Gastroesophageal sphincter (tissue), 4 donors: Measurements from ENCODE around the gene BPGM. TPM values are rescaled to one million over a fixed set of nuclear protein-coding genes. Genes with fewer than 3 reads are reported as not detected.

ENCODE experiments used
- ATAC-seq: fragments of 150-250 bp; one replicate; pipeline ENCODE4 v1.9.1; 2016; ENCODE audit warnings: mild to moderate bottlenecking, moderate library complexity
- H3K27ac ChIP-seq, 4 donors: fragments of 200-600 bp; sonication (generic) in 3 of 4; 1 replicate in 3 of 4; 2 replicates in 1 of 4; pipeline ENCODE4 v1.5.1; 2016 to 2019
- H3K27me3 ChIP-seq: fragments of 200-600 bp; sonication (generic); one replicate; pipeline ENCODE4 v1.5.1; 2019
- H3K36me3 ChIP-seq, 2 donors: fragments of 200-600 bp; sonication (generic); one replicate each; pipeline ENCODE4 v1.5.1; 2019; ENCODE audit warnings: control low read depth in 1 of 2
- H3K4me1 ChIP-seq, 3 donors: fragments of 200-600 bp; sonication (generic); 1 replicate in 2 of 3; 2 replicates in 1 of 3; pipeline ENCODE4 v1.5.1; 2016 to 2019; ENCODE audit warnings: control low read depth in 2 of 3
- H3K4me3 ChIP-seq, 2 donors: fragments of 200-600 bp; sonication (generic); one replicate each; pipeline ENCODE4 v1.5.1; 2019; ENCODE audit warnings: mild to moderate bottlenecking in 1 of 2, moderate library complexity in 1 of 2
- H3K9me3 ChIP-seq, 3 donors: fragments of 200-600 bp; sonication (generic); one replicate each; pipeline ENCODE4 v1.5.1; 2017 to 2019; ENCODE audit warnings: control low read depth in 2 of 3
- EP300 ChIP-seq: sonication (generic); formaldehyde crosslinking; IDR thresholded peaks from one replicate; pipeline ENCODE4 v1.6.1; 2017; ENCODE audit warnings: antibody characterized with exemption, mild to moderate bottlenecking
- POLR2A ChIP-seq, 2 donors: fragments of 450-650 bp; IDR thresholded peaks; one replicate each; pipeline ENCODE4 v1.6.1; 2017; ENCODE audit warnings: antibody characterized with exemption in 2 of 2, mild to moderate bottlenecking in 2 of 2, moderate library complexity in 1 of 2
- POLR2AphosphoS5 ChIP-seq: sonication (generic); formaldehyde crosslinking; IDR thresholded peaks from one replicate; pipeline ENCODE4 v1.6.1; 2017; ENCODE audit warnings: antibody characterized with exemption
- WGBS, 2 donors: methylation state at CpG; one replicate each; pipeline ENCODE4 v1.1.5; 2018; ENCODE audit warnings: low coverage in 1 of 2; 5-methylcytosine and 5-hydroxymethylcytosine counted together
- total RNA-seq, 4 donors: library from RNA; depleted of rRNA; stranded (reverse); fragments of >200 nt; gene quantifications; one replicate each; pipeline ENCODE4 v1.1.0, GENCODE V29; 2016
- TF ChIP-seq, protein P1 (sequence below), 4 experiments: fragments of 200-600 bp in 2 of 4; fragments of 450-650 bp in 2 of 4; sonication (generic) in 1 of 4; IDR thresholded peaks; one replicate each; pipeline ENCODE4 v1.5.1; 2017 to 2019; ENCODE audit warnings: antibody characterized with exemption in 4 of 4, mild to moderate bottlenecking in 2 of 4, moderate library complexity in 2 of 4

BPGM gene
- total RNA-seq, 4 donors from 2014 or later, result 16.0 to 35.6 (median 29.6) TPM

DNA sequence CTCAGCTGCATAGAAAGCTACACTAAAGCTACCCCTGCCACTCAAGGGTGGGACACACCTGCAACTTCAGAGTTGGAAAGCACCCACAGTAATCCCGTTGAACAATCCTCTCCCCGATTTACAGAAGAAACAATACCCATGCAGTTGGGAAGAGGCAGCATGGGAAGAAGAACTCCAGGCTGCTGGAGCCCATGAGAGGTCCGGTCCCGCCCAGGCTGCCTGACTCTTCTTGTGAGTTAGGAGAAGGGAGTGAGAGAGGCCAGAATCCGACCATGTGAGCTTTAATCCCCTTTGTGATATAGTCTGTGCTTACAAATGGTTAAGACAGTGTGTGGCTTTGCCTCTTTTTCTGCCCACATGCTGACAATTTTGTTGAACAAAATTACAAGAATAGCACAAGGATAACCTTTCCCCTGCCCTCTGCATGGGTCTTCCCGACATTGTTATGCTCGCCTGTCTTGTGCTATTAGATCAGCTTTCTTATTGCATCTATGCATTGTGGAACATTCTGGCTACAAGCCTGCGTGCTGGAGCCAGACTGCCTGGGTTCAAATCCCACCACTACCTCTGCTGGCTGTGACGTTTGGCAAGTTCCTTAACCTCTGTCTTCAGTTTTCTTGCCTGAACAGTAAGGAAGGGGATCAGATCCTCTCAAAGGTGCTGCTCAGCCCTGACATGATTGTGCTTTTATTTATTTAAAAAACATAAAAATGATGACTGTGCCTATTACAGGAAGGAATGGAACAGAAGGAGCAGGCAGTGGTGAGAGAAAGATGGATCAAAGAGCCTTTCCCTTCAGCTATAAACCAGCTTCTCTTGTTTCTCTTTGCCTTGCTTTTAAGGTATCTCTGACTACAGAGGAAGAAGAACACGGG lies 56.0 kb downstream of the BPGM start:
- 68 to 75% methylated on average over 7 to 10 of the region's 10 CpGs for WGBS, 2 donors
- ATAC-seq, result no peak
- H3K4me1 ChIP-seq, result peaks cover 4 to 73% (median 9%) of the 10 kb centered on the region in 3 donors

DNA sequence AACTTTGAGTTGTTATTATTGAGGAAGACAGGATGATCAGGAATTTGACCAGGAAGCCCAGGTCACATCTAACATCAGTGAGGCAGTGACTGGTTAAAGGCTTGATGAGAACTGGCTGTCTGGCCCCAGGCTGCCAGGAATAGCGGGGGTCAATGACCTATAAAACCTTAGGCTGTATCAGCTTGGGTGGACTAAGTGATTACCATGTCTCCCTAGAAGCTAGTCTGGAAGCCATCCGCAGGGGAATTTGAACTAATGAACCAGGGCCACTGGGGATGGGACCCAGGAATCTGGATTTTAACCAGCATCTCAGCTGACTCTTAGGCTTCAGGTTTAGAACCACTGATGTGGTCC lies 56.6 kb downstream of the BPGM start:
- Histone ChIP-seq H3K27ac (peak overlapping the region; percentile 88 to 91 (median 90)), H3K4me3 (no peak overlapping the region), H3K27me3 (no peaks in the 10 kb centered on the region), H3K4me1 (peaks cover 4 to 73% (median 9%) of the 10 kb centered on the region in 3 donors), H3K9me3 (no peaks in the 10 kb centered on the region), H3K36me3 (no peaks in the 10 kb centered on the region)
- WGBS, 2 donors, result 80% methylated on average over 1 of the region's 2 CpGs; no CpG with 5 or more reads in 1 of the 2 donors
- TF ChIP-seq, protein P1, sequence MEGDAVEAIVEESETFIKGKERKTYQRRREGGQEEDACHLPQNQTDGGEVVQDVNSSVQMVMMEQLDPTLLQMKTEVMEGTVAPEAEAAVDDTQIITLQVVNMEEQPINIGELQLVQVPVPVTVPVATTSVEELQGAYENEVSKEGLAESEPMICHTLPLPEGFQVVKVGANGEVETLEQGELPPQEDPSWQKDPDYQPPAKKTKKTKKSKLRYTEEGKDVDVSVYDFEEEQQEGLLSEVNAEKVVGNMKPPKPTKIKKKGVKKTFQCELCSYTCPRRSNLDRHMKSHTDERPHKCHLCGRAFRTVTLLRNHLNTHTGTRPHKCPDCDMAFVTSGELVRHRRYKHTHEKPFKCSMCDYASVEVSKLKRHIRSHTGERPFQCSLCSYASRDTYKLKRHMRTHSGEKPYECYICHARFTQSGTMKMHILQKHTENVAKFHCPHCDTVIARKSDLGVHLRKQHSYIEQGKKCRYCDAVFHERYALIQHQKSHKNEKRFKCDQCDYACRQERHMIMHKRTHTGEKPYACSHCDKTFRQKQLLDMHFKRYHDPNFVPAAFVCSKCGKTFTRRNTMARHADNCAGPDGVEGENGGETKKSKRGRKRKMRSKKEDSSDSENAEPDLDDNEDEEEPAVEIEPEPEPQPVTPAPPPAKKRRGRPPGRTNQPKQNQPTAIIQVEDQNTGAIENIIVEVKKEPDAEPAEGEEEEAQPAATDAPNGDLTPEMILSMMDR (IDR thresholded peaks at IDR 0.05), result no peak
- TF ChIP-seq POLR2A (IDR thresholded peaks at IDR 0.05) (no peak), EP300 (no peak), POLR2AphosphoS5 (no peak)
- ATAC-seq, result no peak

More for the DNA sequence above, 56.0 kb downstream of the BPGM start:
- Histone ChIP-seq H3K27ac (peak overlapping the region; percentile 88 to 91 (median 90)), H3K9me3 (no peaks in the 10 kb centered on the region), H3K36me3 (no peaks in the 10 kb centered on the region), H3K4me3 (no peak overlapping the region), H3K27me3 (no peaks in the 10 kb centered on the region)
- TF ChIP-seq POLR2A (IDR thresholded peaks at IDR 0.05) (no peak), EP300 (no peak), POLR2AphosphoS5 (no peak)
- TF ChIP-seq, protein P1 (IDR thresholded peaks at IDR 0.05), result no peak

DNA sequence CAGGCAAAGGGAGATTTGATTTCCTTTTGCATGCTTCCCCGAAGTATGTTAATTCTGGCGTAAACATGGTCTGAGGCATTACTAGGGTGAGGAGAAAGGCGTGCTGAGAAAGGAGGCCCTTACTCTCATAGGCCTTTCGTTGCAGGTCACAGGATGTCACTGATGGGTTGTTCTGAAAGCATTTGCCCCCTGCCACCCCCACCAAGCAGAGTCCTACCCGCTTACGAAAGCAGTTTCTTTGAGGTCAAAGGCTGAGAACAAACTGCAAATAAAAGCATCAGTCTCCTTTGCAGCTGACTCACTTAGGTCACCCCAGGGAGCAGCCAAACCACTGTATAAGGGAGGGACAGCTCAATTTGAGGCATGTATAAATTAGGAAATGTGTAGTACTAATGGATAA lies 57.1 kb downstream of the BPGM start:
- Histone ChIP-seq H3K27ac (peak overlapping the region; percentile 88 to 91 (median 90)), H3K4me3 (no peak overlapping the region), H3K4me1 (peaks cover 4 to 78% (median 9%) of the 10 kb centered on the region in 3 donors), H3K27me3 (no peaks in the 10 kb centered on the region), H3K9me3 (no peaks in the 10 kb centered on the region), H3K36me3 (no peaks in the 10 kb centered on the region)
- 30 to 35% methylated on average over 2 of the region's 6 CpGs for WGBS, 2 donors
- TF ChIP-seq POLR2AphosphoS5 (peak; percentile 97), EP300 (peak; percentile 75), POLR2A (IDR thresholded peaks at IDR 0.05) (no peak)
- TF ChIP-seq, protein P1 (IDR thresholded peaks at IDR 0.05), result no peak
- ATAC-seq, result peak; percentile 80

DNA sequence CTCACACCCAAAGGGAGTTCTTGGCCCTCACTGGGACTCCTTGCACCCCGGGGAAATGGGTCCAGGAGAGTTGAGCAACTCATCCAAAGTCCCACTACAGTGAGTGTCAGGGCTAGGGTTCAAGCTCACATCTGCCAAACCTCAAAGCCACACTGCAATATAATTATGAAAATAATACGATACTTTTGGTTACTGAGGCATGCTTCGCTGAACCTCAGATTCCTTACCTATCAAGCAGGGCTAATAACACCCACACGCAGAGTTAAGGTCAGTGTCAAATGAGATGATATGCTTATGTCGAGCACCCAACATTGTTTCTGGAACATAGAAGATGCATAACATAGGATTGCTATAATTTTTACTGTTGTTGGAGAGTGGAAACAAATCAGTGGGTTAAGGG lies 58.2 kb downstream of the BPGM start:
- ATAC-seq, result no peak
- no peak overlapping the region for H3K4me3 ChIP-seq
- 91 to 100% methylated on average over 4 to 5 of the region's 5 CpGs for WGBS, 2 donors
- H3K4me1 ChIP-seq, result peaks cover 4 to 77% (median 9%) of the 10 kb centered on the region in 3 donors
- H3K36me3 ChIP-seq, result no peaks in the 10 kb centered on the region
- H3K27me3 ChIP-seq, result no peaks in the 10 kb centered on the region
- peak overlapping the region; percentile 88 to 91 (median 90) for H3K27ac ChIP-seq
- no peaks in the 10 kb centered on the region for H3K9me3 ChIP-seq
- TF ChIP-seq POLR2AphosphoS5 (no peak), POLR2A (IDR thresholded peaks at IDR 0.05) (no peak), EP300 (no peak)
- TF ChIP-seq, protein P1 (IDR thresholded peaks at IDR 0.05), result no peak
